Measurements from ENCODE around the gene RAD9B.
"Not testable (repeated sequence)": the region's sequence is repeated elsewhere in the genome, so short reads cannot be mapped to it uniquely, and the experiment has no call there.

Gene RAD9B

DNA sequence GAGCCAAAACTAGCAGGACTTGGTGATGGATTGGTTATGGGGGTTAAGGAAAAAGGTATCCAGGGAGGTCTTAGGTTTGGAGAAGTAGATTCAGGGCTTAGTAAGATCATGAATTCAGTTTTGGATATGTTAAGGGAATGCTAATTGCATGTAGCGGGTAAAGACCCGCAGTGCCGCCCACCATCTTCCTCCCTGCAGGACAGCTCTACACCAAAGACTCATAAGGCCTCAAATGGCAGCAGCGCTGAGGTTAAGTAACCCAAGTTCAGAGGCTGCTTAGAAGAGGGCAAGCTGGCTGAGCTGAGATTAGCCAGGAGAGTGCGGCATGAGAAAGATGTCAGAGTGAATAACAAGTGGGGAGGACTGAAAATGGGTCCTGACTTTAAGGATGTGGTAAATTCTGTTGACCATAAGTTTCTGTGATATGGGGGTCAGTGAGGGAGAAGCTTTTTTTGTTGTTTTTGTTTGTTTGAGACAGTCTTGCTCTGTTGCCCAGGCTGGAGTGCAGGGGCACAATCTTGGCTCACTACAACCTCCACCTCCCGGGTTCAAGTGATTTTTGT, 26.2 kb downstream of the RAD9B start:
- DNase-seq: no peak

DNA sequence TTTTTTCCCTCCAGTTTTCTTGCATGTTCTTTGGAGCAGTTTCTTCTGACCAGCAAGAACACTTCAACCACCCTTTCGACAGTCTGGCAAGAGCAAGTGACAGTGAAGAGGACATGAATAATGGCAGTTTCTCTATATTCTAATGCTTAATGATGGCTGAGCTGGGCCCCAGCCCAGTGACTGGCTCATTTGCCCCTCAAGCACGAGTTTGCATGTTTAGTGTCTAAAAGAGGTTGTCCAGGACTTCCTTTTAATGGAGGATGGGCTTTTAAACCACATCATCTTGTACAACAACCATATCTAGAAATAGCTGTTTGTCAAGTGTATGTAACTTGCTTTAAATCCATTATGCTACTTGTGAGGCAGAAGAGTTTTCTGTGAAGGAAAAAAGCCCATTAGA, 28.4 kb downstream of the RAD9B start:
- no peak for DNase-seq

DNA sequence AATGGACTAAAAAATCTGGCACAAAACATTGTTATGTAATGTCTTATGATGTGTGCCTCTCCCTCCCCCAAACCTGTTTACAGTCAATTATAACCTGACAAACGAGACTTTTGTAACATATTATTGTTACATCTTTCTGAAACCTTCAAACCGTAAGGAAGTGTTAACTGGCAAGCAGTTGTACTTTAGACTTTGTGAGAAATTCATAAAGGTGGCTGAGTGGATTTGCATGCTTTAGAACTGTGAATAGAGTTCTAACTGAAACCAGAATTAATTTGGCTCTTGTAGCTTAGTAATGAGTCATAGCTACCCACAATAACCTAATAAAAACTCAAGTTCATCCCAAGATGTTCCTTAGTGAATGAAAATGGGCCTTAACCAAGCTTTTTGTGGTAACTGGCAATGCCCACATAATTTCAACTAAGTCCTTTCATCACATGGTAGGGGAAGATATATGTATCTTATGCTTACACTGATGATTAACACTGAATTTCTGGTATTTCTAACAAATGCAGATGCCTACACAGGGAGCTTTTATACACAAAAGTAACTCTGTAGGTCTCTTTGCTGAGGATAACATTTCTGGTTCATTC, 29.7 kb downstream of the RAD9B start:
- DNase-seq: no peak

DNA sequence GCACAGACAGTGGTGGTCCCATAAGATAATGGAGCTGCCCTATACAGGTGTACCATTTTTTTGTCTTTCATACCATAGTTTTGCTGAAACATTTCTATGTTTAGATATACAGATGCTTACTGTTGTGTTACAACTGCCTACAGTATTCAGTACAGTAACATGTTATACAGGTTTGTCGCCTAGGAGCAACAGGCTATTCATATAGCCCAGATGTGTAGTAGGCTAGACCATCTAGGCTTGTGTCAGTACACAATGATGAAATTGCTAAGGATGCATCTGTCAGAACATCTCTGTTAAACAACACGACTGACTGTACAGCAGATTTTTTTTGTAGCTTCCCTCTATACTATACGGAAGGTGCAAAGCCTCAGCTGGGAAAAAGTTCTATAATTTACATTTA, 30.5 kb downstream of the RAD9B start:
- no peak for DNase-seq

DNA sequence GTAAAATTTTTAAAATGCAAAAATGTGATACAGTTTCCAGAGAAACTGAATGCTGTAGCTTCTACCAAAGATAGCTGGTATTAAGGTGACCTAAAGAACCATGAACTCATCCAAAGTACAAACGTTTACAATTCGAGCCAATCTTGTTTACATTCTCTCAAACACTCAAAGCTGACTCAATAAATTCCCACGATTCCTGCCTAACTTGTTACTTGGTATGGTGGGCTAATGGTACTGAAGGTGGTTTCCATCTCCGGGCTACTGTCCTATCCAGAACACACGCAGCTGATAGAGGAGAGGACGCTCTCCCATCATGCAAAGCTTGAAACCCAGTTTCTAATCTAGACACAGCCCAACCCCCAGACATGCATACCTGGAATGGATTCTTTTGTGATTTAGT, 31.5 kb downstream of the RAD9B start:
- DNase-seq: no peak

DNA sequence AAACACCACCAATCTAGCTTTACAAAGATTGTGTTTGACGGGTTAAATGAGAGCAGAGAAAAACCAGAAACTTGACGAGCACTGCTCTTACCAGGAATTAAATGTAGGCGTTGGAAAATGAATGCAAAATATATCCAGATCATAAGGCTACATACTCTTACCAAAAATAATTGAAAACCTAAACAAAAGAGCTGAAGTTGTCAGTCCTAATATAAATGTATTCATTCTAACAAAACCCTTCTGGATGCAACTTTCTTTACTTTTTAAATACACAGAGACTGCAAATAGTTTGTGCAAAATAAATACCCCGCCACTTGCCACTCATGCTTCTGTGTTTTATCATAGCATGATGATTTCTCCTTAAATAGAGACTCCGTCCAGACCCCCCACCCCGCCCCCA, 32.7 kb downstream of the RAD9B start:
- DNase-seq: no peak

DNA sequence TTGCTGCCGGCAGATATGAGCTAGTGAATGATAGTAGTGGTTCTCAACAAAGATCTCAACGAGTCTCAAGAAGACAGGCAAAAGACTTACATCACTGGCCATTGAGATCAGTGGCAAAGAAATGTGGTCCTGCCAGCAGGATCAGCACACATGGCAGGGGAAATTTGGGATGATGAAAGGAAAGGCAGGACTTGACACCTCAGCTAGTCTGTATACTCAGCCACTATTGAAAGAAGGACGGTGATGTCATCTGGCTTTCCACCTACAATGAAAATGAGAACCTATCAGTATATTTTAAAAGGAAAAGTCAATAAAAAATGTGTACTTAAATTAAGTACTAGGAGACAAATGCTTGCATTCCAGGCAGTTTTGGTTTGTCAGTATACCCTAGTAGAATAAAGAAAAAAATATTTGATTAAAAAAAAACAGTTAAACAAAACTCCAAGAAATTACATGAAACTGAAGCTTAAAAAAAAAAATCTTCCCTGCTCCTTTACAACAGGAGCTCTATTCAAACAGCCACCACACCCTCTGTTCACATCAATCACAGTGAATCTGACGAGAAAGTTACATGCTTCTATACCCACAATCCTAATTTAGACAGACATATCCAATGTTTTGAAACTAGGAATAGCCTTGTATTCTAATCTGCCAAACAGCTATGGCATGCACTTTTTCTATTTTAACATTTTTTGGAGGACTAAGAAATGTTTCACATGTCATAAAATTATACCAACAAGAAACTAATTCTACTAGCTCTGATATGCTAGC, 34.9 kb downstream of the RAD9B start:
- no peak for DNase-seq

DNA sequence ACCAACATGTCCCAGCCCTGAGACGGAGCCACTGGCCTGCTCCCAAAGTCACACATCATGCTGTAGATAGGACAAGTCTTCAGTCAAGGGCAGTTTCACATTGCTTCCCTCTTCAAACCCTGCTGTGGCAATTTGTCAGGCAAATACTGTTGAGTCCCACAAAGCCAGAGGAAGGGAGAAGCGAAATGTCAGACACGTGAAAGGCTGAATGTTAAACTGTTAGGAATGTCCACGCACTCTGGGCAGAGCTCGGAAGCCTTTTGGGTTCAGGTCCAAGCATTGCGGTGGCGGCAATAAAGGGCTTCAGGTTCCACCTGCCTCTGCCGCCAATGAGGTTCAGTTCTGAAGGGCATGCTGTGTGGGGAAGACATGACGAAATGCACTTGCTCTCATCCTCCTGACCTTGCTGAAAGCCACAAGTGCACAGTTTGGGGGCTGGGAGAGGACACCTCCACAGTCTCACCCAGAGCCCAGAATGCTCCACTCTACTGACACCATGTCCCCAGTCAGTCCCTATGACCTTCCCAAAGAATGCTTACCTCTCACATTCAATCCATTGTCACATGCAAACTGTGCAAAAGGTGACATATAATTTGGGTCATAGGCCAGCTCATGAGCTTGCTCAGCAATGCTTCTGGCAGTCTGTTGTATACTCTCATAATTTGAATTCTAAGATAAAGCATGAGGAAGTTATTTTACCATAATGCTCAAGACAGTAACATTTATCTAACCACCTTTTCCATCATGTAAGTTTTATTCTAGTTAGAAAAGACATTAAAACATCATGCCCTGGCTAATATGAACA, 35.7 kb downstream of the RAD9B start:
- no peak for DNase-seq

DNA sequence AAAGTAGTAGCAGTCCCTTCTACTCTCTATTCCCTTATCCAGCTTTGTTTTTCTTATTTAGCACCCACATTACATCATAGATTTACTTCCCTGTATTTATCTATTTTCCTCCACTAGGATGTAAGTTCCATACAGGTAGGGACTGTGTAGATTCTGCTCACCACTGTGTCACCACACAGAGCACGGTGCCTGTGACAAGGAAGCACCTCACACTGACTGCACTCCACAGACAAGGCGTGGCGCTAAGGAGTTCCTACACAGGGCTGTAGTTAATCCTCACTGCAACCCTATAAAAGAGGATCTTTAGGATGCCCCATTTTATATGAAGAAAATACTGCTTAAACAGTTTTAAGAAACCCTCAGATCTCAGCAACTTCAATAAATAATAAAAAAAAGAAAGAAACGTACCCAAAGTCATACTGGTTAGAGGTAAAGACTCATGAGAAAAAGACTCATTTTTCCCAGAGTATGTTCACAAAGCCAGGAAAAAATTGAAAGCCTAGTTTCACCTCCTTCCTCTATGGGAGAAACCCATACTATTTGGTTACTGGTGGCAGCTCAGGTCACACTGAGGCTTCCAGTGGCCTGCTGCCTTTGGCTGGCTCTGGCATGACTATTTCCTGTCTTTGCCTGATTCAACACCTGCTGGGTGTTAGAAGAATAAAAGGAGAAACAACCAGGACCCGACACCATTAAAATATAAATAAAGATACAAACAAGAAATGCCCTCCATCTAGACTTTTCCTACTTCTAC, 36.9 kb downstream of the RAD9B start:
- DNase-seq: no peak

DNA sequence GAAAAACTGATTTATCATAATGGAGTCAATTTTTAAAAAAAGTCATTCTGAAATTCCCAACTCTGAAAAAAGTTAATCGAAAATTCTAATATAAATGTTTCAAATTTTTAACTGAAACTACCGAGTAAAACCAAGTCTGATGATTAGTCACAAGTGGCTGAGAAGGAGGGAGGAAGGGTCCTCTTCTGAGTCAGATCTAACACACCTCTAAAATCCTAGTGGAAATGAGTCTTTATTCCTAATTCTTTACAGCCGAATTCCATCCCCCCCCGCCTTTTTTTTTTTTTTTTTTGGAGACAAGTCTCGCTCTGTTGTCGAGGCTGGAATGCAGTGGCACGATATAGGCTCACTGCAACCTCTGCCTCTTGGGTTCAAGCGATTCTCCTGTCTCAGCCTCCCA, 37.9 kb downstream of the RAD9B start:
- no peak for DNase-seq

DNA sequence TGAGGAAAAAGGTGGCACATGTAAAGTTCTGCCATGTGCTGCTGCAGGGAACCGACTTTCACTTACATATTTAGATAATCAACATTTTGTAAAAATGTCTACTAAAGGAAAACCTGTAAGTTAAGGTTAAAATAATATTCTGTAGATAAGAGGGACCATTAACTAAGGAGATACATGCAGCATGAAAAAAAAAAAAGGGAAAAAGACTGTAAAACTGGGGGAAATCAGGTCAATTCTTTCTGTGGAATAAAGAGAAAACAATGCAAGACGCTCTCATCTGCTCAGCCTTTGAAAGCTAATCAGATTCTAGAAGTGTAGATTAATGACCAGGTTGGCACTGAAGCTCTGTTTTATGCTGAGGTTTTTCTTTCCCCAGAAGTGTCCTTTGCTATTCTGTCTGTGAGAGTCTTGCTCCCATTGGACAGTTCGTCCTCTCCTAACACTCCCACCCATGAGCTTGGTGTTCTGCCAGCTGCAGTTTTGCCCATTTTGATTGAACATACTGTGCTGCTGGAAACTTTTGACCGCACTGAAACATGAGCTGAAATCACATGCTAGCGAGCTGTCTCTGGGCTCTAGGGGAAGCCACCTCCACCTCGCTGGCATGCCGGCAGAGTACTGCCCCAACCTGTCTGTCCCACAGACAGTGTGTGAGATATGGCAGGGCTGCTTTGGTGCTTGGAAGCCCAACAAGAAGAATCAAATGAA, 41.3 kb downstream of the RAD9B start:
- peak in 1 of 2 experiments; percentile 23 for DNase-seq

DNA sequence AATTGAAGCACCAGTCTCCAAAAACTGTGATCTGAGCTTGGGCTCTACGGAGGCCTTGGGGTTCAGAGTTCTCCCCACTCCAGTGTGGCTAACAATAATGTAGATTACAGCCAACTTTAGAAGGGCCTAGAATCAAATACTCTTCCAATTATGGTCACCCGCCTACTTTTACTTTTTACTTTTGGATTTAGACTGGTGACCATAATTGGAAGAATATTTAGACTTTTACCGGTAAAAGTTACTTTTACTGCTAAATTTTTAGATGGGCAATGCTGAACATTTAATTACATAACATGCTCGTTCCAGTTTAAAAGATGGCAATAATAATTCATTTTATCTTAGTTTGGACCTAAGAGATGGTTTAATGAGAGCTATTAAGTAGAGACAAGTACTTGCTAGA, 41.8 kb downstream of the RAD9B start:
- DNase-seq: no peak

DNA sequence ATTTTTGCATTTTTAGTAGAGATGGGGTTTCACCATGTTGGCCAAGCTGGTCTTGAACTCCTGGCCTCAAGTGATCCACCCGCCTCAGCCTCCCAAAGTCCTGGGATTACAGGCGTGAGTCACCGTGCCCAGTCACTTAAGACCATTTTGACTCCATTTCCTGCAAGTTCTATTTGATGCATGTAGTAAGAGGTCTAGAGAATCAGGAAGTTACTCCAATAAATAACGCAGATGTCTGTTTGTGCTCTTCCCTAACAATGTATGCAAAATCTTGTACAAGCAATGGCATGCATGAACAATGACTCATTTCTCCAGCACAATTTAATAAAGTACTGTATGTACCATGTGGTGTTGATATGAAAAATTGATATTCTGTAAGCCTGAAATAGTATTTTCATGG, 43.1 kb downstream of the RAD9B start:
- DNase-seq: not testable (repeated sequence)

DNA sequence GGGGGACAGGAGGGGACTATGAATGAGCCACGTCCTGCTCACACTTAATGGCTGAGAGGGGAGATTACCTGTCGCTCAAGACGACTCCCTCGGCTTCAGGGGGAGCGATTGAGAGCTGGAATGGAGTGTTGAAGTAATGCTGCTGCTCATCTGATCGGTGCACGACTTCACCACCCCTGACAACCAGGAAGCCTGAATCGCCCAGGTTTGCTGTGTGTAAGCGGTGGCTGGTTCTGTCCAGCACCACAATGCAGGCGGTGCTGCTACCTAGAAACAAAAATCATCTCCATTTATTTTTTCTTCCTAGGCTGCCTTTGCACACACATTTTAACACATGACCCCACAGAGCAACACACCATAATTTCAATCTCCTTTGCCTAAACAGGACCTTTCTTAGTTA, 43.7 kb downstream of the RAD9B start:
- no peak for DNase-seq

DNA sequence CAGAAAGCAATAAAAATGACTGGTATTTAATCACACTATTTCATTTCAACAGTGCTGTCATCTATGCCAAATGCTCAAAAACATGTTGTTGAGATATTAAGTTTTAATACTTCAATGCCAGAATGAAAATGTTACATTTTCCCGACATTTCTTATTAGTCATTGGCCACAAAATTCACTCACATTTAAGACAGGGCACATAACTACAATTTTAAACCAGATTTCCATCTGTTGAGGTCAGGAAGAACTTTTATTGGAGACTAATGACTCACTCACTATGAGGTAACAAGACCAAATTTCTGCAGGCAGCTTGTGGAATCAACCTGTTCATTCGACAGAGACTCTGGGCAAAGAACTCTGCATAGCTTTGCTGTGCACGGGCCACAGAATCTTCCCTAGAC, 44.2 kb downstream of the RAD9B start:
- DNase-seq: no peak

DNA sequence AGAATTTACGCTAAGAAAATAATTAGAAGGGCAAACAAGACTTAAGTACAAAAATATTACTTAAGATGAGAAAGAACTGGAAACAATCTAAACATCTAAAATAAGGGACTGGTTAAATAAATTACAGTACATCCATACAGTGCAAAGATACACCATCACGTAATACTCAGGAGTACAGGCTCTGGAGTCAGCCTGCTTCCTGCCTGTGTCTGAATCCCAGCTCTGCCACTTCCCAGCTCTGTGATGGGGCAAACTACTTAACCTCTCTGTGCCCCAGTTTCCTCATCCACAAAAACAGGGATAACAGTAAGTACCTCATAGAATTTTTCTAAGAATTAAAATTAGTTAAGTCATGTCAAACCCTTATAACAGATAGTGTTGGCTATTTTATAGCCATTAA, 45.0 kb downstream of the RAD9B start:
- DNase-seq: no peak

DNA sequence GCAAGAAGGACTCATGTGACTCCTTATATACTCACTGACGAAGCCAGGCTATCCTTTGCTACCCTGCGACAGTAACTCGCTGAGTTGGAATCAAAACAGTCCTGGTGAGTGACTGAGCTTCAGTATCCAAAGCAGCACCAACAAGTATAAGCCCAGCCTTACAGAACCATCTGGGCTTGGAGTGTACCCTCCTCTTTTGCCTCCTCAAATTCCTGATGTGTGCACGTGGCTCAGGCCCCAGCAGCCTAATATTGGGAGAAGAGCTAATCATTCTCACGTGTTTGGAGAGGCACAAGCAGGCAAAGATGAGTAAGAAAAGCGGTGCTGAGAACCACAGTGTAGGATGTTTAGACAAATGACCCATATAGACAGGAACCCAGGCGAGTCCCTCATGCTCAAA, 46.5 kb downstream of the RAD9B start:
- DNase-seq: no peak

DNA sequence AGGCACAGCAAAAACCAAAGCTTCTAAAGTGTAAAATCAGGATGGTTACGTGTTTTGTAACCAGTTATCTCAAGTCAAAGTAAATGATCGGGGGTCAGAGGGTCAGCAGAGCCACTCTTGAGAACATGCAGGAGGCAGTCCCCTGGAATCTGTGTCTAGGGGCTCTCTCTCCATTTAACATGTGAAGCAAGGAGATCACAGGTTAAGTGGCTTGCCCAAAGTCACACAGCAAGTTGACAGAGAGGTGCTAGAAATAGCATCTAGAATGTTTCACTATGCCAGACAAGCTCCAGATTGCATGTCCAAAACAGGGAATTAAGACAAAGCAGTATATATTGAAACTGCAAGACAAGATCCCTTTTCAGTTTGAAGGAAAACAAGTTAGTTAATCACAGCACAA, 47.6 kb downstream of the RAD9B start:
- DNase-seq: no peak

DNA sequence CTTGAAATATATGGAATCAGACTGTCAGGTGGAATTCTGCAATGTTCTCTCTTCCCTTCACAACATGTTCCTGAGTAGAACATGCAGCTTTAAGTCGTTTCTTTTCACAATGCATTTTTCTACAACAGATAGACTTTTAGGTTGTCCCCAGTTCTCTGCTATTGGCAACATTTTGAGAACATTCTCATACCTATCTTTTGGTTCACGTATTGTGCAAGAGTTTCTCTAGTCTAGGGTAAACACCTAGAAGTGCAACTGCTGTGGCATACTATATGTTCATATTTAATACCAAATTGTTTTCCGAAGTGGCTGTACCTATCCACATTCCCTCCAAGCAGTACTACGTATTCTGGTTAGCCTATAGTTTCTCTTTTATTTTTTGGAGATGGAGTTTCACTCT, 48.9 kb downstream of the RAD9B start:
- no peak for DNase-seq
